GM23338 (cell line): ENCODE measurements around the gene CASQ2. TPM values are rescaled to one million over a fixed set of nuclear protein-coding genes. Genes with fewer than 3 reads are reported as not detected.

Experiments
- CREB1 ChIP-seq: fragments of 250-450 bp; sonication (Bioruptor Pico); IDR thresholded peaks from 2 replicates; pipeline ENCODE4 v1.5.0; 2020; ENCODE audit warnings: low read depth, mild to moderate bottlenecking, moderate library complexity
- CTCF ChIP-seq, 2 experiments: fragments of 200-600 bp in 1 of 2; sonication (generic) in 1 of 2; conservative IDR thresholded peaks; 2 replicates each; pipeline versions ENCODE4 v1.5.1 to v1.6.1; 2016 to 2017; ENCODE audit warnings: antibody characterized with exemption in 2 of 2, low read depth in 2 of 2, mild to moderate bottlenecking in 2 of 2, moderate library complexity in 1 of 2
- EZH2phosphoT487 ChIP-seq: fragments of 200-600 bp; sonication (generic); IDR thresholded peaks from one replicate; pipeline ENCODE4 v1.8.1; 2018; ENCODE audit warnings: antibody characterized with exemption; ENCODE audit not compliant: unreplicated experiment
- NANOG ChIP-seq: IDR thresholded peaks from 2 replicates; pipeline ENCODE4 v1.6.1; 2016; ENCODE audit warnings: antibody characterized with exemption, borderline replicate concordance
- REST ChIP-seq: IDR thresholded peaks from one replicate; pipeline ENCODE4 v1.6.1; 2018; ENCODE audit warnings: antibody characterized with exemption; ENCODE audit not compliant: unreplicated experiment
- STAT1 ChIP-seq: IDR thresholded peaks from one replicate; pipeline ENCODE4 v1.6.1; 2016; ENCODE audit warnings: antibody characterized with exemption; ENCODE audit not compliant: unreplicated experiment
- ZNF114 ChIP-seq: fragments of 250-450 bp; sonication (Bioruptor Pico); IDR thresholded peaks from 2 replicates; pipeline ENCODE4 v1.5.0; 2020; ENCODE audit warnings: mild to moderate bottlenecking, moderate library complexity
- ZNF462 ChIP-seq: fragments of 250-450 bp; sonication (Bioruptor Pico); IDR thresholded peaks from 2 replicates; pipeline ENCODE4 v1.5.0; 2020; ENCODE audit warnings: mild to moderate bottlenecking, moderate library complexity
- polyA plus RNA-seq: library from polyadenylated mRNA; unstranded; fragments of >200 nt; fragmentation: Nextera tagmentation; extraction: Ambion mirVana; gene quantifications from 2 replicates; pipeline ENCODE4 v1.2.1, GENCODE V29; 2016
- total RNA-seq: library from RNA; depleted of rRNA; stranded (reverse); fragments of >200 nt; shearing (Covaris generic); gene quantifications from 2 replicates; pipeline ENCODE4 v1.2.3, GENCODE V29; 2014

CASQ2 gene
- total and polyA plus RNA-seq, 2 experiments from 2014 or later = not detected

GRCh38 chr1:115757326-115757725 lies 11.2 kb downstream of the CASQ2 start (continued):
- TF ChIP-seq ZNF462 (CRISPR knock-in tag) = no peak
- no peak for TF ChIP-seq EZH2phosphoT487
- TF ChIP-seq CTCF (conservative IDR thresholded peaks at IDR 0.05; ENCODE audit: low read depth in 2 of 2) = no peak
- TF ChIP-seq ZNF114 (CRISPR knock-in tag) = no peak
- TF ChIP-seq NANOG = no peak
- TF ChIP-seq REST = no peak
- TF ChIP-seq CREB1 (CRISPR knock-in tag) = no peak
- no peak for TF ChIP-seq STAT1
